Activated naive CD8-positive, alpha-beta T cell treated with anti-CD3 and anti-CD28 coated beads, Interleukin-2, amount 10 ng/mL, durations not matched to agents 7 days and 5 days (primary cell): ENCODE measurements around the gene TIA1. TPM values are rescaled to one million over a fixed set of nuclear protein-coding genes. Genes with fewer than 3 reads are reported as not detected.
"Not testable (repeated sequence)": the region's sequence is repeated elsewhere in the genome, so short reads cannot be mapped to it uniquely, and the experiment has no call there.

ENCODE experiments used
- ATAC-seq: fragments of 150-1000 bp; cut with Tn5 transposase; one replicate; pipeline ENCODE4 v1.10.0; 2021; ENCODE audit warnings: low read depth, moderate library complexity
- POLR2A ChIA-PET: fragments of 350-600 bp; sonication (Branson Sonifier 250); formaldehyde crosslinking; loops from one replicate; lab custom pipeline; 2021; ENCODE audit warnings: antibody characterized with exemption; lab: Charles Lee
- DNase-seq: peaks from one replicate; pipeline ENCODE4 v3.0.0; 2021
- H3K27ac Mint-ChIP-seq: one replicate; pipeline ENCODE4 v1.8.0; 2022; ENCODE audit warnings: mild to moderate bottlenecking, mixed read lengths
- H3K27me3 Mint-ChIP-seq: one replicate; pipeline ENCODE4 v1.8.0; 2022; ENCODE audit warnings: mild to moderate bottlenecking, moderate library complexity, mixed read lengths
- H3K36me3 Mint-ChIP-seq: one replicate; pipeline ENCODE4 v1.8.0; 2021; ENCODE audit warnings: mild to moderate bottlenecking, mixed read lengths
- H3K4me1 Mint-ChIP-seq: one replicate; pipeline ENCODE4 v1.8.0; 2021; ENCODE audit warnings: mixed read lengths
- H3K4me3 Mint-ChIP-seq: one replicate; pipeline ENCODE4 v1.8.0; 2022; ENCODE audit warnings: mild to moderate bottlenecking, moderate library complexity, mixed read lengths
- H3K9me3 Mint-ChIP-seq: one replicate; pipeline ENCODE4 v1.8.0; 2021; ENCODE audit warnings: mixed read lengths
- microRNA-seq: library from miRNA; unstranded; fragments of <30 nt; microRNA quantifications from one replicate; pipeline ENCODE4 v1.2.0, GENCODE V29; 2022
- total RNA-seq, 2 experiments: library from RNA; stranded (reverse); gene quantifications; one replicate each; pipeline ENCODE4 v1.2.3, GENCODE V29; 2021

The TIA1 gene
- total RNA-seq, 2 experiments from 2014 or later: 160 TPM

GRCh38 chr2:70181363-70181956 lies 67.0 kb downstream of the TIA1 start:
- Mint-ChIP-seq H3K27me3 (no peaks in the 10 kb centered on the region), H3K27ac (no peak overlapping the region), H3K4me1 (peaks cover 4% of the 10 kb centered on the region), H3K4me3 (no peak overlapping the region), H3K36me3 (peaks cover 7% of the 10 kb centered on the region), H3K9me3 (no peaks in the 10 kb centered on the region)
- DNase-seq: no peak
- no peak for ATAC-seq
- POLR2A ChIA-PET: interaction anchor here (0.5 to 1.6 kb wide), 2 partner anchors 9 to 110 kb away, joined by 4 read pairs; partner anchors contain the start of gene C2orf42

DNA sequence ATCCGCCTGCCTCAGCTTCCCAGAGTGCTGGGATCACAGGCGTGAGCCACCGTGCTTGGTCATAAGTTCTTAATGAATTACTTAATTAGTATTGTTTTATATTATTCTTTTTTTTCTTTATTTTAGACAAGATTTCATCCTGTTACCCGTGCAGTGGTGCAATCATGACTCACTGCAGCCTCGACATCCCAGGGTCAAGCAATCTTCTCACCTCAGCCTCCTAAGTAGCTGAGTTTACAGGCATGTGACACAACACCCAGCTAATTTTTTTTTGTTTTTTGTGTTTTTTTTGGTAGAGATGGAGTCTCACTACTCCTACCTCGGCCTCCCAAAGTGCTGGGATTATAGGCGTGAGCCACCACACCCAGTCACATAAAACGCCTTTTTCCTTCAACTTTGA lies 74.9 kb downstream of the TIA1 start:
- Mint-ChIP-seq H3K4me3 (no peak overlapping the region), H3K36me3 (peaks cover 9% of the 10 kb centered on the region), H3K27me3 (no peaks in the 10 kb centered on the region), H3K9me3 (no peaks in the 10 kb centered on the region), H3K4me1 (no peaks in the 10 kb centered on the region), H3K27ac (no peak overlapping the region)
- POLR2A ChIA-PET: no interaction called here
- no peak for DNase-seq
- no peak for ATAC-seq

- H3K27ac Mint-ChIP-seq, H3K4me3 Mint-ChIP-seq, H3K27me3 Mint-ChIP-seq, ATAC-seq, DNase-seq, H3K9me3 Mint-ChIP-seq, H3K4me1 Mint-ChIP-seq, POLR2A ChIA-PET: not testable (repeated sequence)
- H3K36me3 Mint-ChIP-seq: peaks cover 21% of the 10 kb centered on the region
Measured at GRCh38 chr2:70169654-70170245, 78.7 kb downstream of the TIA1 start.

DNA sequence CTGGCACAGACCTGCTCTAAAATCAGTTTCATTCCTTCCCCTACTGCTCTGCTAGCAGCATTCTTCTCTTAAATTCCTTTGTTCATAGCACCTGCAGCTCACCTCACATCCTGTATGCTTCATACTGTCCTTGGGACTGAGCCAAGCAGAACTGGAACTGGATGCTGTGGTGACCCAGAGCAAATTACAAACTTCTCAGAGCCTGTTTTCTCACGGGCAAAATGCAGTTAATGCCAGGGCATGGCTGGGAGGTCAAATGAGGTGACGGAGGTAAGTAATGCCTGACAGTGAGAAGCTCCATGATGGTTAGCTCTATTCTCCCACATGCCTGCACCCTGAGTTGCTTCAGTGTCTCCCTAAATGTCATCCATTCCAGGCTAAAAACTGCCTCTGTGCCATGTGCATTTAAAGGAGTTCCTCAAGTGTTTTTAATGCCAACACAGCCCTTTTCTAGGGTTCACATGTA lies 87.3 kb downstream of the TIA1 start:
- ATAC-seq (no peak), DNase-seq (no peak)
- H3K4me3 Mint-ChIP-seq: no peak overlapping the region
- H3K9me3 Mint-ChIP-seq: no peaks in the 10 kb centered on the region
- H3K36me3 Mint-ChIP-seq: peaks cover 11% of the 10 kb centered on the region
- POLR2A ChIA-PET: no interaction called here
- H3K27me3 Mint-ChIP-seq: no peaks in the 10 kb centered on the region
- H3K27ac Mint-ChIP-seq: no peak overlapping the region
- peaks cover 4% of the 10 kb centered on the region for H3K4me1 Mint-ChIP-seq

GRCh38 chr2:70160545-70160944 lies 87.9 kb downstream of the TIA1 start:
- H3K9me3 Mint-ChIP-seq: no peaks in the 10 kb centered on the region
- H3K4me3 Mint-ChIP-seq: no peak overlapping the region
- H3K4me1 Mint-ChIP-seq: peaks cover 4% of the 10 kb centered on the region
- H3K27ac Mint-ChIP-seq: no peak overlapping the region
- peaks cover 11% of the 10 kb centered on the region for H3K36me3 Mint-ChIP-seq
- POLR2A ChIA-PET: no interaction called here
- DNase-seq: no peak
- H3K27me3 Mint-ChIP-seq: no peaks in the 10 kb centered on the region
- no peak for ATAC-seq

Small RNA genes within 50 kb of the gene (microRNA-seq; reads per million reads assigned to microRNA genes)
- gene MIR1285-2: not detected

Other genes starting within 250 kb of the TIA1 start
- gene PCBP1, start 161.2 kb downstream of the TIA1 start, total RNA-seq: 100 to 1,000 TPM; 459 to 467 TPM
- 10 to 100 TPM; 30.9 to 33.8 TPM for gene C2orf42, start 57.6 kb downstream of the TIA1 start, total RNA-seq
- gene PCYOX1, start 9.5 kb upstream of the TIA1 start, total RNA-seq: 10 to 100 TPM; 20.3 to 24.2 TPM
- 100 to 1,000 TPM; 233 to 255 TPM for gene SNRPG, start 45.1 kb upstream of the TIA1 start, total RNA-seq
- gene FAM136A, start 53.4 kb upstream of the TIA1 start, total RNA-seq: 10 to 100 TPM; 34.8 to 36.3 TPM